Stimulated activated CD8-positive, alpha-beta memory T cell treated with anti-CD3 and anti-CD28 coated beads, Interleukin-4, amount 100 ng/mL, for 48 hours (primary cell): ENCODE measurements around the gene IGFBP3.
"Not testable (repeated sequence)": the region's sequence is repeated elsewhere in the genome, so short reads cannot be mapped to it uniquely, and the experiment has no call there.

Source experiments
- DNase-seq: peaks from one replicate; pipeline ENCODE4 v3.0.0-alpha.2; 2020

The IGFBP3 gene, protein sequence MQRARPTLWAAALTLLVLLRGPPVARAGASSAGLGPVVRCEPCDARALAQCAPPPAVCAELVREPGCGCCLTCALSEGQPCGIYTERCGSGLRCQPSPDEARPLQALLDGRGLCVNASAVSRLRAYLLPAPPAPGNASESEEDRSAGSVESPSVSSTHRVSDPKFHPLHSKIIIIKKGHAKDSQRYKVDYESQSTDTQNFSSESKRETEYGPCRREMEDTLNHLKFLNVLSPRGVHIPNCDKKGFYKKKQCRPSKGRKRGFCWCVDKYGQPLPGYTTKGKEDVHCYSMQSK

GRCh38 chr7:45920502-45921380 lies at the start of gene IGFBP3:
TSS of gene IGFBP3 (minus strand) at chr7:45921272. CDS start at chr7:45921140, 132 bp downstream.
- no peak for DNase-seq

DNA sequence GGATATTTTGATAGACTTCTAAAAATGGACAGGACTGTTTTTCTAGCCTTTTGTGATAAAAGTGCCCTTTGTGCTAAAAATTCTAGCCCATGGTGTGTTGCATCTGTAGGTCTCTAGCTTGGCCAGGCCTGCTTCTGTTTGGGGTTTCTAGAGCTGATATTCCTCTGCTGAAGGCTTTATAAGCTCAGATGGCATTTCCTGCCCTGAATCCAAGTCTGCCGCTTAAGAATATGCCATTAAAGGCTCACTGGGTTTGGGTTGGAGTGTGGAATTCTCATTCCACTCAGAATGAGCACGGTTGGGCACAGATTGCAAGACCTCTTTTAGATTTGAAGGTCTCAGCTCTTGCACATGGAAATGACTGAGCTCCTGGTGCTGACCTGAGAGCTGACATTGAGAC lies 49.4 kb upstream of the IGFBP3 start:
- DNase-seq, result no peak

DNA sequence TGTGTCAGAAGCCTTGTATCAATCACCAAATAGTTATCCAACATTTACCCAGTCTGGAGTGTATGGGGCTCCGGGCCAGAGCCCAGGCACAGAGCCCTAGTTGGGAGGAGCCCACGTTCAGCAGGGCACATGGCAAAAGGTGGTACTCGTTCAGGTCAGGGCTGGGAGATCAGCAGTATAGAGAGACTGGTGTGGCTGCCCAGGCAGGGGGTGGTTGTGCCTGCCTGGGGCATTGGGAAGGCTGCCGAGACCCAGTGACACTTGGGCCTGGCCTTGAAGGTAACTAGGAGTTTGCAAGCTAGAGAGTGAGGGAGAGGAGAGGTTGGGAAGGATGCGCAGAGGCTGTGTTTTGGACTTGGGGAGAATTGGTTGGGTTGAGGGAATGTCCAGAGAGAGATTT lies 48.9 kb upstream of the IGFBP3 start:
- no peak for DNase-seq

- no peak for DNase-seq
Measured at GRCh38 chr7:45968856-45969541, 47.9 kb upstream of the IGFBP3 start.

- no peak for DNase-seq
Measured at GRCh38 chr7:45968312-45968711, 47.2 kb upstream of the IGFBP3 start.

DNA sequence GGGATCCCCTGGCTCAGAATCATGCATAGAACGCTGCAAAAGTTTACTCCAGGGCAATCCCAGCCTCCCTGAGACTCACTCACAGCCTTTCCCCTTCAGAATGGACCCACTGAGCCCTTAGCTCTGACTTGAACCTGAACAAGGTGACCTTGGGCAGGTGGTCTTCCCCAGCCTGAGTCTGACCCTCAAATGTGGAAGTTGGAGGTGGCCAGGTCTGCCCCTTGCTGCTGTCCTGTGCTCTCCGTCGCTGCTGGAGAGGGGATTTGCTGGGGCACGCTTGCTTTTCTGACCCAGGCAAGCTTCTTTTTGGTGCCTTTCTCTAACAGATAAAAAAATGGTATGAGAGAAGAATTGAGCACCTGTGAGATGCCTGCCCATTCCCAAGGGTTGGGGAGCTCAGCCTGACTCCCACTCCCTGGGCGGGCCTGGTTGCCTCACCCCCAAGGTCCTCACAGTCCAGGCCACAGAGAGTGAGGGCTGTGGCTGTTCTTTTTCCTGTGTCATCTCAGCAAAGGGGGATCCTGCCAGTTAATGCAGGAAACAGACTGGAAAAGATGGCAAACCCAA lies 46.6 kb upstream of the IGFBP3 start:
- DNase-seq, result no peak

GRCh38 chr7:45962861-45963260 lies 41.8 kb upstream of the IGFBP3 start:
- DNase-seq, result no peak

DNA sequence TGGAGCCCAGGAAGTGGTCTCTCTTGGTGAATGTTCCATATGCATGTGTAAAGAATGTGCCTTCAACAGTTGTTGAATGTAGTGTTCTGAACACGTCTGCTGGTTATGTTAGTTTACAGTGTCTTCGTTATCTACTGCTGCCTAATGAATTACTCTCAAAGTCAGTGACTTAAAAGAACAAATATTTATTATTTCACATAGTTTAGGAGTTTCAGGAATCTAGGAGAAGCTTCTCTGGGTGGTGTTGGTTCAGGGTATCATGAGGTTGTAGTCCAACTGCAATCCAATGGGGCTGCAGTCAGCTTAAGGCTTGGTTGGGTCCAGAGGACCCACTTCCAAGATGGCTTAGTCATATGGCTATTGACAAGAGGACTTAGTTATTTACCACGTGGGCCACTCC lies 36.6 kb upstream of the IGFBP3 start:
- no peak for DNase-seq

DNA sequence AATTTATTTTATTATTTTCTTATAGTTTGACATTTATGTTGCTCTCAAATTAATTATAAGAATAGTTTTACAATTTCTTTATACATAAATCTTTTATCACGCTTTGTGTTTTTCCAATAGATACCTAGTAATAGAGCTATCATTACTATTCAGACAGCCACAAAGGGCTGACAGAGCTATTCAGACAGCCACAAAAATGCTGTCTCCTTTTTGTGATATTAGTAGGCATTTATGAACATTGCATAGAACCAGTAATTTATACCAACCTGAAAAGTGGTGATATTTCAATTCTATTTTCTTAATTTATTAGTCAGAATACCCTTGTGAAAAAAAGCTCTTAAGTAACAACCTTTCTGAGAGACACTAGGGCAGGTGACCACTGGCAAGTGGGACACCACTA lies 34.2 kb upstream of the IGFBP3 start:
- no peak for DNase-seq

- not testable (repeated sequence) for DNase-seq
Measured at GRCh38 chr7:45953055-45953454, 32.0 kb upstream of the IGFBP3 start.

GRCh38 chr7:45944058-45944457 lies 23.0 kb upstream of the IGFBP3 start:
- no peak for DNase-seq

DNA sequence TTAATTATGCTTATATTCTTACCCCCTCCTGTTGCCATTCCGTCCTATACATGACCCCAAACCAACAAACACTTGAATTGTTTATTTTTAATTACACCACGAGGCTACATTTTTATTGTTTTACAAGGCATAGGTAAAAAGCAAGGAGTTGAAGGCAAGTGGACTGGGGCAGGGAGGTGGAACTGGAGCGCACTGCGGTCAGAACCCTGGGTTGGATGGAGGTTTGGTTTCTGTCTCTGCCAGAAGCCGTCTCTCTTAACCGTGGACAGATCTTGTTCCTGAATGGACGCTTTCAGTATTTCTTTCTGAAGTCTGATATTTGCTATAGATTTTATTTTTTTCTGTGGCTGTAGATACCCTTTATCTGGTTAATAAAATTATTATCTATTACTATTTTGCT lies 19.9 kb upstream of the IGFBP3 start:
- DNase-seq, result no peak

GRCh38 chr7:45940237-45940781 lies 19.2 kb upstream of the IGFBP3 start:
- peak; percentile 33 for DNase-seq

- DNase-seq, result no peak
Measured at GRCh38 chr7:45939574-45939973, 18.5 kb upstream of the IGFBP3 start.

DNA sequence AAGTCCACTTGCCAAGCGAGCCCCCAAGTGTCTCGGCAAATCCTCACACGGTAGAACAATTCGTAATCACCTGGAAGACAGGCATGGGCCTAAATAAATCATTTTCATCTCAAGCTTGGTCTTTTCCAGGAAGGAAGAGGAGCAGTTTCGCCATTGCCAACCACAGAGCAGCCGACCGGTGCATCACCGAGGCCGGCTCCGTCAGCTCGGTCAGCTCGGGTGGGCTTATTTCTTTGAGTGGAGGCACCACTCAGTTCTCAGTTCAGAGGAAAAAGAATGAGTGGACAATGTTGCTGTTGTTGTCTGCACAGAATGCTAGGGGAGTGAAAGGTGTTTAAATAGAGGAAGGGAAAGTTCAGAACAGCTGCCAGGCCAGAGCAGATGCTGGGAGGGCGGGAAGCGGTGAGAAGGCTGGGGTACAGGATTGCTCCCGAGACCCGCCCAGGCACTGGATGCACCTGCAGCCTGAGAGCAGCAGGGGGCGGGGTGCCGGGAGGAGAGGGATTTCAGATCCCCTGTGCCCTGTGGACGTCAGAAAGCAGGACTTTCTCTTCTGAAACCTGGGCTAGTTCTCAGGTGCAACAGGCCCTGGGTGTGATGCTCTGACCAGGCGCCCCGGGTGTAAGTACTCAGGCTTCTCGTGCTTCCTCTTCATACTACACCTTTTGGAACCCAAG lies 17.7 kb upstream of the IGFBP3 start:
- DNase-seq, result peak; percentile 22

- no peak for DNase-seq
Measured at GRCh38 chr7:45937862-45938261, 16.8 kb upstream of the IGFBP3 start.

DNA sequence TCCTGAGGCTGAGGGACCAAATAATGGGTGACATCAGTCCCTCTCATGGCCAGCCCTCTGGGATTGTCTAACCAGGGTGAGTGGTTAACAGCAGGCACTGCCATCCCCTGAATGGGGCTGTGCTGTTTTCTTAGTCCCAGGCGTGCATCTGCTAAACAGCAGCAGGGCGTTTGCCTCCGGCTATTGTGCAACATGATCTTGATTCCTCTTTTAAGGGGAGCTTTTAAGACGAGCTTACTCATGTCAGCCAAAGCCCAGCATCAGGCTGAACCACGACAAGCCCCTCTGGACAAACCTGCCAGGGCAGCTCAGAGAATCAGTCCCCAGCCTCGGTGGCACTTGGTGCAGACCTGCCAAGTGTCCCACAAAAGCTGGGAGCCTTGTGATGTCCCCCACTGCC lies 16.2 kb upstream of the IGFBP3 start:
- no peak for DNase-seq

DNA sequence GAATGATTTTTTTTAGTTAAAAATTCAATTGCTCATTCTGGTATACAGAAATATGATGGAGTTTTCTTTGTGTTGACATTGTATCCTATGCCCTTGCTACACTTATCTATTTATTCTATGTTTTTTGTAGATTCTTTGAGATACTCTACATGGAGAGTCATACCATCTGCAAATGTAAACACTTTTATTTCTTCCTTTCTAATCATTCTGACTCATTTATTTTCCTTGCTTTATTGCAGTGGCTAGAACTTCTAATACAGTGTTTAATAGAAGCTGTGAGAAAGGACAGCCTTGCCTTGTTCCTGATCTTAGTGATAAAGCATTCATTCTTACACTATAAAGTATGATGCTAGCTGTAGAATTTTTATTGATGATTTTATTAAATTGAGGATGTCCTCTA lies 9.9 kb upstream of the IGFBP3 start:
- DNase-seq, result no peak

DNA sequence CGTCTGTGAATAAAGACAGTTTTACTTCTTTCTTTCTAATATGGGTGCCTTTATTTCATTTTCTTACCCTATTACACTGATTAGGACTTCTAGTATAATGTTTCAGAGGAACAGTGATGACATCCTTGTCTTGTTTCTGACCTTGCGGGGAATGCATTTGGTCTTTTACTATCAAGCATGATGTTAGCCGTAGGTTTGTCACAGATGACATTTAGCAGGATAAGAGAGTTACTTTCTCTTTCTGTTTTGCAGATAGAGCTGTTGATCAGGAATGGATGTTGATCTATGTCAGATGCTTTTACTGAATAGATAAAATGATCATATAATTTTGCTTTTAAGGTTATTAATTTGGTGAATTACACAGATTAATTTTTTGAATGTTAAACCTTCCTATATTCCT lies 6.6 kb upstream of the IGFBP3 start:
- no peak for DNase-seq

DNA sequence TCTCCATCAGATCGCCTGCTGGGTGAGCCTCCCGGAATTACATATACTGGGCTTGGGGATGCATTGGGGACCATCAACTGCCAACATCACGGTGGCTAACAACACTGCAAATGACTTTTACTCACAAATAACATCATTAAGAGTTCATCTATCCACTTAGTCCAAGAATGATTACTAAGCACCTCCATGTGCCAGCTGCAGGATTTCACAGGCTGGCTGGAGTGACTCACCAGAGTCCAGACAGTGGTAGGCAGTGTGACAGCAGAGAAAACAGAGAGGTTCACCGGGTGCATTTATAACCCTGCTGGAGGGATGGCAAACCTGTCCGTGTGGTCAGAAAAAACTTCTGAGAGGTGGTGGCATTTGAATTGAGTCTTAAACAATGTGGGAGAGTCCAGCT lies 3.2 kb upstream of the IGFBP3 start:
- DNase-seq, result no peak

- DNase-seq, result no peak
Measured at GRCh38 chr7:45923818-45924217, 2.7 kb upstream of the IGFBP3 start.

- peak; percentile 78 for DNase-seq
Measured at GRCh38 chr7:45923290-45923689, 2.2 kb upstream of the IGFBP3 start.

DNA sequence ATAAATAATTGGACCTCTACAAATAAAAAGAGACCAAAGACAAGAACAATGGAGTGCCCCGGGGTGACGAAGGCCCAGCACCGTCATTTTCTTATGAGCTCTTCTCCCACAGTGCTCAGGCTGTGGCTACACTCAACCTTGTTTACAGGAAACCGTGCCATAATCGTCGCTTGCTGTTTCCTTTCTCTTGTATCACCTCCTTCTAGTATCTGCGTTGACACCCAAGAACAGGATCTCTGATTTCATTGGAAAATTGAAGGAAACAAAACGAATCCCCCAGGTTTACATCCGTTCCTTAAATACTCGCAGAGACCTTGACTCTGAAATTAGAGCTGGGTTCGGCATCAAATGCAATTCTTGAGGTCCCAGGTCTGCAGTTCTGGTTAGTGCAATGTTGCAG lies 1.7 kb upstream of the IGFBP3 start:
- no peak for DNase-seq
